RWPE1 (cell line): ENCODE measurements around the gene SGTB.

Experiments
- CTCF ChIA-PET: fragments of 350-600 bp; sonication (Branson Sonifier 250); formaldehyde crosslinking; extraction: SDS; loops from one replicate; lab custom pipeline; 2021; lab: Yijun Ruan, JAX
- POLR2A ChIA-PET: fragments of 400-600 bp; formaldehyde crosslinking; extraction: SDS; loops from one replicate; lab custom pipeline; 2020; ENCODE audit warnings: antibody characterized with exemption; ENCODE audit not compliant: low non-redundant PET; lab: Yijun Ruan, JAX
- DNase-seq: peaks from one replicate; pipeline ENCODE4 v3.0.0; 2012; ENCODE audit warnings: low spot score
- H3K27ac ChIP-seq: fragments of 450-650 bp; 2 replicates; pipeline ENCODE4 v1.5.1; 2017
- TF ChIP-seq, protein P1 (sequence below): fragments of 450-650 bp; conservative IDR thresholded peaks from 2 replicates; pipeline ENCODE4 v1.5.1; 2017; ENCODE audit warnings: low read depth, mild to moderate bottlenecking

SGTB gene

GRCh38 chr5:65707663-65708062 lies 14.2 kb downstream of the SGTB start:
- CTCF ChIA-PET = interaction anchor here (0.6 to 0.7 kb wide), 2 partner anchors 225 to 496 kb away, joined by 3 to 10 read pairs; no protein-coding TSS in a partner anchor
- POLR2A ChIA-PET = no interaction called here
- DNase-seq = no peak
- no peak overlapping the region for H3K27ac ChIP-seq
- TF ChIP-seq, protein P1, sequence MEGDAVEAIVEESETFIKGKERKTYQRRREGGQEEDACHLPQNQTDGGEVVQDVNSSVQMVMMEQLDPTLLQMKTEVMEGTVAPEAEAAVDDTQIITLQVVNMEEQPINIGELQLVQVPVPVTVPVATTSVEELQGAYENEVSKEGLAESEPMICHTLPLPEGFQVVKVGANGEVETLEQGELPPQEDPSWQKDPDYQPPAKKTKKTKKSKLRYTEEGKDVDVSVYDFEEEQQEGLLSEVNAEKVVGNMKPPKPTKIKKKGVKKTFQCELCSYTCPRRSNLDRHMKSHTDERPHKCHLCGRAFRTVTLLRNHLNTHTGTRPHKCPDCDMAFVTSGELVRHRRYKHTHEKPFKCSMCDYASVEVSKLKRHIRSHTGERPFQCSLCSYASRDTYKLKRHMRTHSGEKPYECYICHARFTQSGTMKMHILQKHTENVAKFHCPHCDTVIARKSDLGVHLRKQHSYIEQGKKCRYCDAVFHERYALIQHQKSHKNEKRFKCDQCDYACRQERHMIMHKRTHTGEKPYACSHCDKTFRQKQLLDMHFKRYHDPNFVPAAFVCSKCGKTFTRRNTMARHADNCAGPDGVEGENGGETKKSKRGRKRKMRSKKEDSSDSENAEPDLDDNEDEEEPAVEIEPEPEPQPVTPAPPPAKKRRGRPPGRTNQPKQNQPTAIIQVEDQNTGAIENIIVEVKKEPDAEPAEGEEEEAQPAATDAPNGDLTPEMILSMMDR = no peak

DNA sequence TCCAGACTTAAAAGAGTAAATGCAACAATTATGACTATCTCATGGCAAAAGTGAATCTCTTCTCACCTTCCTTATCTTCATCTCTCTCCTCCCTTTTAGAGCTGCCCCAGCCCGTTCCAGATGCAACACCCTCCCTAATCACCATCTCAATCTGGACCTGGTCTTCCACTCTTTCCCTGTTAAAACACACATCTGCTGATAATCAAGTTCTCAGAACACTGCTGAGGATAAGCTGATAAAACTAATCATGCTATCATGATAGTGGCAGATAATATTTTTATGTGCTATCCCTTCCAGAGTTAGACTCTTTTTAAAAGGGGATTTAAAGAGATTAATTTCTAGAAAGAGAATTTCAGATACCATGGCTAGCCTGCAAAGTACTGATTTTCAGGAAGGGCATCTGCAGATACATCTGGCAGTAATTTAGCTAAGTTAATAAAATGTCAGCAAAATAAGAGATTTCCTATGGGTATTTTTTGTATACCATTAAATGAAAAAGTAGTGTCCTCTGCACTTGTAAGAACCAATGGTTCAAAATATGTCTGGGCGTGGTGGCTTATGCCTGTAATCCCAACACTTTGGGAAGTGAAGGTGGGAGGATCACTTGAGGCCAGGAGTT lies 17.2 kb downstream of the SGTB start:
- ChIA-PET CTCF (no interaction called here), POLR2A (no interaction called here)

GRCh38 chr5:65702036-65702435 lies 19.9 kb downstream of the SGTB start:
- no peak overlapping the region for H3K27ac ChIP-seq
- TF ChIP-seq, protein P1 = no peak
- no peak for DNase-seq
- ChIA-PET POLR2A (no interaction called here), CTCF (interaction anchor here (0.7 kb wide), 1 partner anchor 323 kb away, joined by 5 read pairs; no protein-coding TSS in a partner anchor)

More for the DNA sequence above, 17.2 kb downstream of the SGTB start:
- TF ChIP-seq, protein P1 = no peak
- H3K27ac ChIP-seq = no peak overlapping the region
- DNase-seq = no peak

DNA sequence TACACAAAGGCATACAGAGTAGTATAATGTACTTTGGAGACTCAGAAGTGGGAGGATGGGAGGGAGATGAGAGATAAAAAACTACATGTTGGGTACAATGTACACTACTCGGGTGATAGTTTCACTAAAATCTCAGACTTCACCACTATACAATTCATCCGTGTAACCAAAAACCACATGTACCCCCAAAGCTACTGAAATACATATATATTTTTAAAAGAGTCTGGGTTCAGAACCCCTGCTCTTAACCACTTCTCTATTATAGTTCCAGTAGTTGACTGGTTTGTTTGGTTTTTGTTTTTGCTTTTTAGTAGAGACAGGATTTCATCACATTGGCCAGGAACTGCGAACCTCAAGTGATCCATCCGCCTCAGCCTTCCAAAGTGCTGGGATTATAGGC lies 22.6 kb downstream of the SGTB start:
- ChIA-PET POLR2A (no interaction called here), CTCF (interaction anchor here (0.5 kb wide), 1 partner anchor 325 kb away, joined by 3 read pairs; no protein-coding TSS in a partner anchor)
- TF ChIP-seq, protein P1 = no peak
- no peak for DNase-seq
- no peak overlapping the region for H3K27ac ChIP-seq

DNA sequence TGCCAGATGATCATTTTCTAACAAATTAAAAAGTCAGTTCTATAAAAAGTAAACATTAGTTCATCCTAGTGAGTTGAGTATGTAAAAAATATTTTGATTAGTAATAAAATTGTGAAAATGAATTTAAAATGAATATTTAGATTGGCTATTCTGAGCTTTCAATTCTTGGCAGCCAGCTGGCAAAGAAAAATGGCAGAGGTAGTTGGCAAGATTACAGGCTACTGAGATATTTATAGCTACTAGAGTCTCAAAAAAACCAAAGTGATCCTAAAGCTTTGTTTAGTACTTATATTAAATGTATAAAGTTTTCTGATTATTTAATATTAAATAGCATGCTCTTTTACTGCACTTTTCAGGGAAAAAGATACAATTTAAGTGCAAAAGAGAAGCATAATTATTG lies 25.0 kb downstream of the SGTB start:
- ChIA-PET CTCF (interaction anchor here (0.6 to 0.8 kb wide), 2 partner anchors 19 to 302 kb away, joined by 3 to 4 read pairs; no protein-coding TSS in a partner anchor), POLR2A (no interaction called here)
- H3K27ac ChIP-seq = no peak overlapping the region
- DNase-seq = no peak
- TF ChIP-seq, protein P1 = no peak

GRCh38 chr5:65695896-65696295 lies 26.0 kb downstream of the SGTB start:
- ChIA-PET POLR2A (no interaction called here), CTCF (interaction anchor here (0.6 kb wide), 2 partner anchors 23 to 109 kb away, joined by 3 read pairs; no protein-coding TSS in a partner anchor)
- no peak overlapping the region for H3K27ac ChIP-seq
- TF ChIP-seq, protein P1 = no peak
- no peak for DNase-seq
